Measurements from ENCODE around the gene MMP20. TPM values are rescaled to one million over a fixed set of nuclear protein-coding genes. Genes with fewer than 3 reads are reported as not detected.

MMP20 gene, protein sequence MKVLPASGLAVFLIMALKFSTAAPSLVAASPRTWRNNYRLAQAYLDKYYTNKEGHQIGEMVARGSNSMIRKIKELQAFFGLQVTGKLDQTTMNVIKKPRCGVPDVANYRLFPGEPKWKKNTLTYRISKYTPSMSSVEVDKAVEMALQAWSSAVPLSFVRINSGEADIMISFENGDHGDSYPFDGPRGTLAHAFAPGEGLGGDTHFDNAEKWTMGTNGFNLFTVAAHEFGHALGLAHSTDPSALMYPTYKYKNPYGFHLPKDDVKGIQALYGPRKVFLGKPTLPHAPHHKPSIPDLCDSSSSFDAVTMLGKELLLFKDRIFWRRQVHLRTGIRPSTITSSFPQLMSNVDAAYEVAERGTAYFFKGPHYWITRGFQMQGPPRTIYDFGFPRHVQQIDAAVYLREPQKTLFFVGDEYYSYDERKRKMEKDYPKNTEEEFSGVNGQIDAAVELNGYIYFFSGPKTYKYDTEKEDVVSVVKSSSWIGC
- total RNA-seq, result not detected

DNA sequence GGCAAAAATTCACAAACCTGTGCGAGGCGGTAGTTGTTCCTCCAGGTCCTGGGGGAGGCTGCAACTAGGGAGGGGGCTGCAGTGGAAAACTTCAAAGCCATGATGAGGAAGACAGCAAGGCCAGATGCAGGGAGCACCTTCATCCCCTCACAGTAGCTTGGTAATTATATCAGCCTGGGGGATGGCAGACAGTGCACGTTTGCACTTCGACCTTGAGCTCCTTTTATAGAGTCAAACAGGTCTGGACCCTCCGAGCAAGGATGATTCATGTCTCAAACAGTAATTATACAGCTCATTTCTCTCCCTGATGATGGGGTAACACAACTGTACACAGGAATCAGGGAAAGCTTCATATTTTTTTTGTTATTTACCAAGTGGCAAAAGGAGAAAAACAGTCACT lies at the start of gene MMP20:
TSS of gene MMP20 (minus strand) at position 156 of the 400 bp plus-strand sequence. CDS start at position 143, 13 bp downstream.
- Histone ChIP-seq H3K27me3 (ENCODE audit: control insufficient read depth in 3 of 3, insufficient read depth in 3 of 3, low read length in 3 of 3) (no peaks in the 10 kb centered on the region), H3K4me1 (ENCODE audit: control insufficient read depth in 3 of 3, insufficient read depth in 3 of 3, low read length in 3 of 3) (no peaks in the 10 kb centered on the region), H3K9me3 (ENCODE audit: control insufficient read depth in 3 of 3, low read length in 3 of 3) (no peaks in the 10 kb centered on the region), H3K27ac (ENCODE audit: low read depth, low read length) (no peak within 1 kb of the TSS), H3K9ac (ENCODE audit: low read depth in 1 of 3, low read length in 3 of 3) (no peak within 1 kb of the TSS), H3K36me3 (ENCODE audit: control insufficient read depth in 3 of 3, insufficient read depth in 3 of 3, low read length in 3 of 3) (no peaks in the 10 kb centered on the region), H3K4me3 (ENCODE audit: low read length in 3 of 3) (no peak within 1 kb of the TSS)

DNA sequence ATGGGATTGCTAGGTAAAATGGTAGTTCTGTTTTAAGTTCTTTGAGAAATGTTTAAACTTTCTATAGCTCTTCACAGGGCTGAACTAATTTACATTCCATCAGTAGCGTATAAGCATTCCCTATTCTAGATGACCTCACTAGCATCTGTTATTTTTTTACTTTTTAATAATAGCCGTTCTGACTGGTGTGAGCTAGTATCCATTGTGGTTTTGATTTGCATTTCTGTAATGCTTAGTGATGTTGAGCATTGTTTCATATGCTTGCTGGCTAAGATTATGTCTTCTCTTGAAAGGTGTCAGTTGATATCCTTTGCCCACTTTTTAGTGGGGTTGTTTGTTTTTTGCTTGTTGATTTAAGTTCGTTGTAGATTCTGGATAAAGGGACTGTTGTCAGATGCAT lies 44.5 kb upstream of the MMP20 start:
- Histone ChIP-seq H3K36me3 (ENCODE audit: control insufficient read depth in 3 of 3, insufficient read depth in 3 of 3, low read length in 3 of 3) (no peaks in the 10 kb centered on the region), H3K9me3 (ENCODE audit: control insufficient read depth in 3 of 3, low read length in 3 of 3) (no peaks in the 10 kb centered on the region), H3K4me3 (ENCODE audit: low read length in 3 of 3) (no peak overlapping the region), H3K27me3 (ENCODE audit: control insufficient read depth in 3 of 3, insufficient read depth in 3 of 3, low read length in 3 of 3) (no peaks in the 10 kb centered on the region), H3K4me1 (ENCODE audit: control insufficient read depth in 3 of 3, insufficient read depth in 3 of 3, low read length in 3 of 3) (no peaks in the 10 kb centered on the region), H3K9ac (ENCODE audit: low read depth in 1 of 3, low read length in 3 of 3) (no peak overlapping the region), H3K27ac (ENCODE audit: low read depth, low read length) (no peak overlapping the region)

DNA sequence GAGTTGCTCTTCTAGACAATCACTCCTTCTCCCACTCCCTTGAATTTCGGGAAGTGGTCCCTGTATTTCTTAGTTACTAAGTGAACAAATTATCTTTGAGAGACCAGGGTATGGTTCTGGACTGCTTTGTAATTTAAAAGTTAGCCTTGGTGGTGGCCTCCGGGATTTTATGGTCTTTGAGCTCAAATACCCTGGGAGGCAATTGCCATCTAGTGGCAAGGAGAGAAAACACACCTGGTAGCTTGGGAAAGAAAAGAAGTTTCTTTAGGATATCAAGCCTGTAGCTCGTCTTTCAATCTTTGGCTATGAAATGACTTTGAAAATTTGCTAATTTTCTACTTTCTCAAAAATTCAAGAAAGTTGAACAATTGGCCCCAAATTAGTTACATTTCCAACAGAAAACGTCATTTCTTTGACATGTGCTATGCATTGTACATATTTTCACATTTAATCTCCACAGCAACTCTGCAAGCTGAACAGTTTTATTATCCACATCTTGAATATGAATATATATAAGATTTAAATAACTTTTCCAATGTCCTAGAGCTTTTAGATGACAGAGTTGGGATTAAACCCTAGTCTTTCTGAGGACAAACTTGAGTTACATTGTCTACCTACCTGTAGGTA lies 41.3 kb upstream of the MMP20 start:
- H3K4me3 ChIP-seq (ENCODE audit: low read length in 3 of 3), result no peak overlapping the region
- H3K9ac ChIP-seq (ENCODE audit: low read depth in 1 of 3, low read length in 3 of 3), result no peak overlapping the region
- H3K4me1 ChIP-seq (ENCODE audit: control insufficient read depth in 3 of 3, insufficient read depth in 3 of 3, low read length in 3 of 3), result no peaks in the 10 kb centered on the region
- H3K27me3 ChIP-seq (ENCODE audit: control insufficient read depth in 3 of 3, insufficient read depth in 3 of 3, low read length in 3 of 3), result no peaks in the 10 kb centered on the region
- no peaks in the 10 kb centered on the region for H3K9me3 ChIP-seq (ENCODE audit: control insufficient read depth in 3 of 3, low read length in 3 of 3)
- H3K27ac ChIP-seq (ENCODE audit: low read depth, low read length), result no peak overlapping the region
- no peaks in the 10 kb centered on the region for H3K36me3 ChIP-seq (ENCODE audit: control insufficient read depth in 3 of 3, insufficient read depth in 3 of 3, low read length in 3 of 3)

DNA sequence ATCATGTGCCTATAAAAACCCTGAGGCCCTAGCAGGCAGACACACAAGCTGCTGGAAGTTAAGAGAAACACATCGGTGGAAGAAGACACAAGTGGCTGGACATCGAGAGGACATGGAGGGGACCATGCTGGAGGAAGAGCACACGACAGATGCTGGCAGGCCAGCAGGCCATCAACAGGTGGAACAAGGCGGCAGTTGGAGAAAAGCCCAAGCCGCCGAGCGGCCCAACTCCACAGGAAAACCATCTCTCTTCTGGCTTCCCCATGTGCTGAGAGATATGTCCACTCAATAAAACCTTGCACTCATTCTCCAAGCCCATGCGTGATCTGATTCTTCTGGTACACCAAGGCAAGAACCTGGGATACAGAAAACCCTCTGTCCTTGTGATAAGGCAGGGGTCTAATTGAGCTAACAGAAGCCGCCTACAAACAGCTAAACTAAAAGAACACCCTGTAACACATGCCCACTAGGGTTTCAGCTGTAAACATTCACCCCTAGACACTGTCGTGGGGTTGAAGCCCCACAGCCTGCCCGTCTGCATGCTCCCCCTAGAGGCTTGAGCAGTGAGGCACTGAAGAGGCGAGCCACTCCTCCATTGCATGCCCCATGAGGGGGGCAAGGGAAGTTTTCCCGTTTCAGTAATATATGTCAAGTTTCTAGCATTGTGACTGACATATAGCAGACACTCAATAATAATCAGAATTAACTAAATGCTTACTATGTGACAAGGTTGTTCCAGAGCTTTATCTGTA lies 39.0 kb upstream of the MMP20 start:
- Histone ChIP-seq H3K27ac (ENCODE audit: low read depth, low read length) (no peak overlapping the region), H3K4me3 (ENCODE audit: low read length in 3 of 3) (no peak overlapping the region), H3K4me1 (ENCODE audit: control insufficient read depth in 3 of 3, insufficient read depth in 3 of 3, low read length in 3 of 3) (no peaks in the 10 kb centered on the region), H3K9ac (ENCODE audit: low read depth in 1 of 3, low read length in 3 of 3) (no peak overlapping the region), H3K36me3 (ENCODE audit: control insufficient read depth in 3 of 3, insufficient read depth in 3 of 3, low read length in 3 of 3) (no peaks in the 10 kb centered on the region), H3K9me3 (ENCODE audit: control insufficient read depth in 3 of 3, low read length in 3 of 3) (no peaks in the 10 kb centered on the region), H3K27me3 (ENCODE audit: control insufficient read depth in 3 of 3, insufficient read depth in 3 of 3, low read length in 3 of 3) (peaks cover 0 to 4% (median 0%) of the 10 kb centered on the region in 3 donors)

DNA sequence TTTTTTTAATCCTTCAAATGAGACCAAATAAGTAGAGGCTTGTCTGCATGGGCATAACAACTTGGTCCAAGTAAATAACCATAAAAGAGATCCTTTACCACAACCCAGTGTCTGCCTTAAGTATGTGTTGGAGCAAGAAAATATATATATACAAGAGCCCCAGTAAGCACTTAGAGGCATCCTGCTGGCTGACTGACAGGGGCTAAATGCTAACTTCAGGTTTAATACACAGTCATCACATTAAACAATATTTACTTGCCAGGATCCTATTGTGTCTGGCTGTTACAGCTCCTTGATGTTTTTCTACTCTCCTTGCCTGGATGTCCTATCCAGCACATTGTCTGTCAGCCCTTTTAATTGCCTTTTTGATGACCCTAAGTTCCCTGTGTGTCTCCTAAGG lies 37.5 kb upstream of the MMP20 start:
- H3K9me3 ChIP-seq (ENCODE audit: control insufficient read depth in 3 of 3, low read length in 3 of 3), result no peaks in the 10 kb centered on the region
- no peaks in the 10 kb centered on the region for H3K36me3 ChIP-seq (ENCODE audit: control insufficient read depth in 3 of 3, insufficient read depth in 3 of 3, low read length in 3 of 3)
- no peak overlapping the region for H3K9ac ChIP-seq (ENCODE audit: low read depth in 1 of 3, low read length in 3 of 3)
- H3K4me3 ChIP-seq (ENCODE audit: low read length in 3 of 3), result no peak overlapping the region
- H3K4me1 ChIP-seq (ENCODE audit: control insufficient read depth in 3 of 3, insufficient read depth in 3 of 3, low read length in 3 of 3), result no peaks in the 10 kb centered on the region
- peaks cover 0 to 5% (median 0%) of the 10 kb centered on the region in 3 donors for H3K27me3 ChIP-seq (ENCODE audit: control insufficient read depth in 3 of 3, insufficient read depth in 3 of 3, low read length in 3 of 3)
- H3K27ac ChIP-seq (ENCODE audit: low read depth, low read length), result no peak overlapping the region

DNA sequence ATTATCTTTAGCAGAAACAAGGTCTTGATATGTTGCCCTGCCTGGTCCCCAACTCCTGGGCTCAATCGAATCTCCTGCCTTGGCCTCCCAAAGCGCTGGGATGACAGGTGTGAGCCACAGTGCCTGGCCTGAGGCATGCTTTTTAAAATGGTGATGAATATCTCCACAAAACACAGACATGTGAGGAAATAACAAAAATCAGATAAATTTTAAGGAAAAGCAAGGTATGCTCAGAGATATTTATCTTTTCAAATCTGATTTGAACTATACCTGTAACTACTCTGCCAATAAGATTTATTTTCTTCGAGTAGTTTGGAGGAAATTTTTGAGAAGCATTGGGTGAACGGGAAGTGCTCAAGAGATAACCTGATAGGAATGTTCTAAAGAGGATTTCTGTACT lies 35.9 kb upstream of the MMP20 start:
- Histone ChIP-seq H3K4me3 (ENCODE audit: low read length in 3 of 3) (no peak overlapping the region), H3K36me3 (ENCODE audit: control insufficient read depth in 3 of 3, insufficient read depth in 3 of 3, low read length in 3 of 3) (no peaks in the 10 kb centered on the region), H3K9me3 (ENCODE audit: control insufficient read depth in 3 of 3, low read length in 3 of 3) (no peaks in the 10 kb centered on the region), H3K4me1 (ENCODE audit: control insufficient read depth in 3 of 3, insufficient read depth in 3 of 3, low read length in 3 of 3) (no peaks in the 10 kb centered on the region), H3K9ac (ENCODE audit: low read depth in 1 of 3, low read length in 3 of 3) (no peak overlapping the region), H3K27me3 (ENCODE audit: control insufficient read depth in 3 of 3, insufficient read depth in 3 of 3, low read length in 3 of 3) (peaks cover 0 to 5% (median 0%) of the 10 kb centered on the region in 3 donors), H3K27ac (ENCODE audit: low read depth, low read length) (no peak overlapping the region)

DNA sequence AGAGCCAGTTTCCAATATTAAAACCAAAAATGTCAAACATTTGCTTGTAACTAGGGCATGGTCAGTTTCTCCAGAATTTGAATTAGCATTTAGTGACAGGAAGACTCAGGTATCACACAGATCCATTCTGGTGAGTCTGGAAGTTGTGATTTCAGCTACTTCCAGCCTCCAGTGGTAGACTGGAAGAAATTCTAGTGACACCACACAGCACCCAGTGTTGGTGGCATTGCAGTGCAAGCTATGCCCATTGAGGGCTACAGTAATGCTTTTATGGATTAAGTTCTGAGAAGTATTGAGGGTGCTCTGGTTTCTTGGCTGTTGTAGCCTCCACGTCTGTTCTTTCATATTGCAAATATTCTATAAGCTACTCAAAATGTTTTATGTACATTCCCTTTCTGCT lies 31.4 kb upstream of the MMP20 start:
- no peak overlapping the region for H3K4me3 ChIP-seq (ENCODE audit: low read length in 3 of 3)
- H3K4me1 ChIP-seq (ENCODE audit: control insufficient read depth in 3 of 3, insufficient read depth in 3 of 3, low read length in 3 of 3), result no peaks in the 10 kb centered on the region
- no peaks in the 10 kb centered on the region for H3K36me3 ChIP-seq (ENCODE audit: control insufficient read depth in 3 of 3, insufficient read depth in 3 of 3, low read length in 3 of 3)
- peaks cover 0 to 5% (median 0%) of the 10 kb centered on the region in 3 donors for H3K9me3 ChIP-seq (ENCODE audit: control insufficient read depth in 3 of 3, low read length in 3 of 3)
- H3K9ac ChIP-seq (ENCODE audit: low read depth in 1 of 3, low read length in 3 of 3), result no peak overlapping the region
- H3K27me3 ChIP-seq (ENCODE audit: control insufficient read depth in 3 of 3, insufficient read depth in 3 of 3, low read length in 3 of 3), result peaks cover 0 to 5% (median 0%) of the 10 kb centered on the region in 3 donors
- H3K27ac ChIP-seq (ENCODE audit: low read depth, low read length), result no peak overlapping the region

DNA sequence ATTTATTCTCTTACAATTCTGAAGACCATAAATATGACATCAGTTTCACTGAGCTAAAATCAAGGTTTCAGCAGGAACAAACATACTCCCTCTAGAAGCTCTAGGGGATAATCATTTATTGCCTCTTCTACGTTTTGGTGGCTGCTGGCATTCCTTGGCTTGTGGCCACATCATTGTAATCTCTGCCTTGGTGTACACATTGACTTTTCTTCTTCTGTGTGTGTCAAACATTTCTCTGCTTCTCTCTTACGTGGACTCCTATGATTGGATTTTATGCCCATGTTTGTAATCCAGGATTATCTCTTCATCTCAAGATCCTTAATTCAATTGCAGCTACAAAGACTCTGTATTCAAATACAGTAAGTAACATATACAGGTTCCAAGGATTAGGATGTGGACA lies 30.4 kb upstream of the MMP20 start:
- Histone ChIP-seq H3K36me3 (ENCODE audit: control insufficient read depth in 3 of 3, insufficient read depth in 3 of 3, low read length in 3 of 3) (no peaks in the 10 kb centered on the region), H3K4me3 (ENCODE audit: low read length in 3 of 3) (no peak overlapping the region)

DNA sequence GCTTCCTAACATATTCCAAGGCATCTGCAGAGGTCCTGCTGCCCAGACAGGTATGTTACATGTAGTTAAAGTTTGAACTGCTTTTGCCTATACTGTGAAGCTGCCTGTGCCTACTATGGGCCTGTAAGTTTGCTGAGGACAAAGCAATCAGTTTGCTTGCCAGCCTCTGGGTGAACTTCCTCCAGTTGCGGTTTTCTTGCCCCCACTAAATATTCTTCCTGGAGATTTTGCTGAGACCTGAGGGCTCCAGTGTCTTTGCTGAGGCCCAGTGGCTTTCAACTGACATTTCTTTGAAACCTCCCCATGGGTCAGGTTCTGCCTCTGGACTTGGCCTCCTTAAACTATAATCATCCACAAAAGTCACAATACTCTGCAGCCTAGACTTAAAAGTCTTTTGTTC lies 29.6 kb upstream of the MMP20 start:
- no peaks in the 10 kb centered on the region for H3K4me1 ChIP-seq (ENCODE audit: control insufficient read depth in 3 of 3, insufficient read depth in 3 of 3, low read length in 3 of 3)
- H3K27me3 ChIP-seq (ENCODE audit: control insufficient read depth in 3 of 3, insufficient read depth in 3 of 3, low read length in 3 of 3), result peaks cover 0 to 5% (median 0%) of the 10 kb centered on the region in 3 donors
- H3K9me3 ChIP-seq (ENCODE audit: control insufficient read depth in 3 of 3, low read length in 3 of 3), result peaks cover 0 to 5% (median 0%) of the 10 kb centered on the region in 3 donors
- H3K9ac ChIP-seq (ENCODE audit: low read depth in 1 of 3, low read length in 3 of 3), result no peak overlapping the region
- H3K4me3 ChIP-seq (ENCODE audit: low read length in 3 of 3), result no peak overlapping the region
- H3K36me3 ChIP-seq (ENCODE audit: control insufficient read depth in 3 of 3, insufficient read depth in 3 of 3, low read length in 3 of 3), result no peaks in the 10 kb centered on the region
- no peak overlapping the region for H3K27ac ChIP-seq (ENCODE audit: low read depth, low read length)

More for the DNA sequence above, 30.4 kb upstream of the MMP20 start:
- no peak overlapping the region for H3K9ac ChIP-seq (ENCODE audit: low read depth in 1 of 3, low read length in 3 of 3)
- no peaks in the 10 kb centered on the region for H3K4me1 ChIP-seq (ENCODE audit: control insufficient read depth in 3 of 3, insufficient read depth in 3 of 3, low read length in 3 of 3)
- no peak overlapping the region for H3K27ac ChIP-seq (ENCODE audit: low read depth, low read length)
- peaks cover 0 to 5% (median 0%) of the 10 kb centered on the region in 3 donors for H3K9me3 ChIP-seq (ENCODE audit: control insufficient read depth in 3 of 3, low read length in 3 of 3)
- H3K27me3 ChIP-seq (ENCODE audit: control insufficient read depth in 3 of 3, insufficient read depth in 3 of 3, low read length in 3 of 3), result peaks cover 0 to 5% (median 0%) of the 10 kb centered on the region in 3 donors

Measured in skeletal muscle tissue (tissue), 4 donors.